ENCODE results near the gene GNB1L. TPM values are rescaled to one million over a fixed set of nuclear protein-coding genes. Genes with fewer than 3 reads are reported as not detected.

Gene GNB1L
- total and polyA plus RNA-seq, 9 of the 15 experiments (the other 6 are each of a cell fraction or from before 2014, with no cell fraction given): 0.56 to 50.5 (median 10.2) TPM

DNA sequence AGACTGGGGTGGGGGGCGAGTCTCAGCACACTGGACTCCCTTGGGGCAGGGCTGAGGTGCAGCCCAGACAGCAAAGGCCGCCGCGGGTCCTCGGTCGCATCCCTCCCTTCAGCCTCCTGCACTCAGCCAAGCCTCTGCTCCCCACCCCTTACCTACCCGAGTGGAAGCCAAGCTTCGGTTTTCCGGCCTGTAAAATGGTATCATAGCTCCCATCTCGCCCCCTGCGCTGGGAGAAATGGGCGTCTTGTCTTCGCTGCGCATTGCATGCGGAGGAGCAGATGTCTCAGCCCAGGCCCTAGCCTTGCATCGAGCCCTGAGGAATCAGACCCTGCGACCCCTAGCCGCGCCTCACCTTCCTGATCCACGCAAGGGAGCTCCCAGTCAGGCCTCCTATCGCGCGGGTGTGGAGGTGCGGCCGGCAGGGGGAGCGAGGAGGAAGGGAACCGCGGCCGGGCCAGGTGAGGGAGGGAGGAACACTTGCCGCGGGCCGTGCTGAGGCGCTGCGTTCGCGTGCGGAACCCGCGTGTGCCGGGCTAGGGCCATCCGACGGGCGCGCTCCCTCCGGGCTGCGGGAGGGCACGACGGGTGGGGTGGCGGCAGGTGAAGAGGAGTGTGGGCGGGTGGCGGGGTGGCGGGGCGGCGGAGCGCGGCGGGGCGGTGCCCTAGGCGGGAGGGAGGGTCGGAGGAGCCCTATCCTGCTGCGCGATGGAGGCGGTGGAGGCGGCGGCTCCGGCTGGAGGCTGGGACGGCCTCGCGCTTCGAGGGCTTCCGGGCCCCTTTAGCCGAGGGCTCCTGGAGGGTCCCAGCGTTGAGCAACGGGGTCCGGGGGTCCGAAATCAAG, 98.2 kb downstream of the GNB1L start (continued):
- no peak for TF ChIP-seq FOXP4 (CRISPR knock-in tag; IDR thresholded peaks at IDR 0.05; ENCODE audit: borderline replicate concordance)
- TF ChIP-seq, protein P1, sequence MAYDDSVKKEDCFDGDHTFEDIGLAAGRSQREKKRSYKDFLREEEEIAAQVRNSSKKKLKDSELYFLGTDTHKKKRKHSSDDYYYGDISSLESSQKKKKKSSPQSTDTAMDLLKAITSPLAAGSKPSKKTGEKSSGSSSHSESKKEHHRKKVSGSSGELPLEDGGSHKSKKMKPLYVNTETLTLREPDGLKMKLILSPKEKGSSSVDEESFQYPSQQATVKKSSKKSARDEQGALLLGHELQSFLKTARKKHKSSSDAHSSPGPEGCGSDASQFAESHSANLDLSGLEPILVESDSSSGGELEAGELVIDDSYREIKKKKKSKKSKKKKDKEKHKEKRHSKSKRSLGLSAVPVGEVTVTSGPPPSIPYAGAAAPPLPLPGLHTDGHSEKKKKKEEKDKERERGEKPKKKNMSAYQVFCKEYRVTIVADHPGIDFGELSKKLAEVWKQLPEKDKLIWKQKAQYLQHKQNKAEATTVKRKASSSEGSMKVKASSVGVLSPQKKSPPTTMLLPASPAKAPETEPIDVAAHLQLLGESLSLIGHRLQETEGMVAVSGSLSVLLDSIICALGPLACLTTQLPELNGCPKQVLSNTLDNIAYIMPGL (CRISPR knock-in tag; IDR thresholded peaks at IDR 0.05): peak; percentile 55; the same call in 1 of the 2 replicates
- TF ChIP-seq TEAD4 (IDR thresholded peaks at IDR 0.05; ENCODE audit: low read length): peak; percentile 12; the same call in 1 of the 2 replicates
- no peak for TF ChIP-seq TEAD4 (CRISPR knock-in tag; IDR thresholded peaks at IDR 0.05; ENCODE audit: borderline replicate concordance)
- TF ChIP-seq, protein P2, sequence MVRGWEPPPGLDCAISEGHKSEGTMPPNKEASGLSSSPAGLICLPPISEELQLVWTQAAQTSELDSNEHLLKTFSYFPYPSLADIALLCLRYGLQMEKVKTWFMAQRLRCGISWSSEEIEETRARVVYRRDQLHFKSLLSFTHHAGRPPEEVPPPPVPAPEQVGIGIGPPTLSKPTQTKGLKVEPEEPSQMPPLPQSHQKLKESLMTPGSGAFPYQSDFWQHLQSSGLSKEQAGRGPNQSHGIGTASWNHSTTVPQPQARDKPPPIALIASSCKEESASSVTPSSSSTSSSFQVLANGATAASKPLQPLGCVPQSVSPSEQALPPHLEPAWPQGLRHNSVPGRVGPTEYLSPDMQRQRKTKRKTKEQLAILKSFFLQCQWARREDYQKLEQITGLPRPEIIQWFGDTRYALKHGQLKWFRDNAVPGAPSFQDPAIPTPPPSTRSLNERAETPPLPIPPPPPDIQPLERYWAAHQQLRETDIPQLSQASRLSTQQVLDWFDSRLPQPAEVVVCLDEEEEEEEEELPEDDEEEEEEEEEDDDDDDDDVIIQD (CRISPR knock-in tag; IDR thresholded peaks at IDR 0.05): peak; percentile 6; the same call in 1 of the 2 replicates
- peak; percentile 100 for TF ChIP-seq KDM2B (CRISPR knock-in tag; IDR thresholded peaks at IDR 0.05)
- TF ChIP-seq TSC22D4 (tag; IDR thresholded peaks at IDR 0.05): no peak
- TF ChIP-seq ZNF212 (CRISPR knock-in tag; IDR thresholded peaks at IDR 0.05): no peak
- peak; percentile 44; the same call in 1 of the 2 replicates for TF ChIP-seq ETV1 (tag; conservative IDR thresholded peaks at IDR 0.05; ENCODE audit: low read depth)
- TF ChIP-seq MTA3 (IDR thresholded peaks at IDR 0.05; ENCODE audit: borderline replicate concordance): peak; percentile 92
- no peak for TF ChIP-seq COPS2 (conservative IDR thresholded peaks at IDR 0.05)
- TF ChIP-seq STAT5B (CRISPR knock-in tag; IDR thresholded peaks at IDR 0.05): no peak
- TF ChIP-seq SMAD3 (CRISPR knock-in tag; conservative IDR thresholded peaks at IDR 0.05): no peak
- TF ChIP-seq TOE1 (IDR thresholded peaks at IDR 0.05; ENCODE audit: borderline replicate concordance): peak; percentile 71
- no peak for TF ChIP-seq TOE1 (CRISPR knock-in tag; IDR thresholded peaks at IDR 0.05; ENCODE audit: borderline replicate concordance, low read depth)
- TF ChIP-seq HNRNPL (IDR thresholded peaks at IDR 0.05; ENCODE audit: low read depth, low read length): no peak; the same call in 1 of the 2 replicates
- no peak for TF ChIP-seq ZNF511 (CRISPR knock-in tag; IDR thresholded peaks at IDR 0.05)
- peak in 1 of 2 experiments; percentile 82; a peak in 2 of 4 replicates for TF ChIP-seq SRF (CRISPR knock-in tag; IDR thresholded peaks at IDR 0.05)
- TF ChIP-seq FOS (IDR thresholded peaks at IDR 0.05; ENCODE audit: extremely low read depth, insufficient read length): no peak
- no peak for TF ChIP-seq KAT7 (CRISPR knock-in tag; IDR thresholded peaks at IDR 0.05; ENCODE audit: borderline replicate concordance)
- no peak for TF ChIP-seq ZNF699 (CRISPR knock-in tag; IDR thresholded peaks at IDR 0.05; ENCODE audit: insufficient replicate concordance)
- peak; percentile 97 for TF ChIP-seq GATAD2A (IDR thresholded peaks at IDR 0.05)
- no peak for TF ChIP-seq SLC30A9 (CRISPR knock-in tag; IDR thresholded peaks at IDR 0.05)
